ENCODE measurements around the gene RECQL5.

The RECQL5 gene

DNA sequence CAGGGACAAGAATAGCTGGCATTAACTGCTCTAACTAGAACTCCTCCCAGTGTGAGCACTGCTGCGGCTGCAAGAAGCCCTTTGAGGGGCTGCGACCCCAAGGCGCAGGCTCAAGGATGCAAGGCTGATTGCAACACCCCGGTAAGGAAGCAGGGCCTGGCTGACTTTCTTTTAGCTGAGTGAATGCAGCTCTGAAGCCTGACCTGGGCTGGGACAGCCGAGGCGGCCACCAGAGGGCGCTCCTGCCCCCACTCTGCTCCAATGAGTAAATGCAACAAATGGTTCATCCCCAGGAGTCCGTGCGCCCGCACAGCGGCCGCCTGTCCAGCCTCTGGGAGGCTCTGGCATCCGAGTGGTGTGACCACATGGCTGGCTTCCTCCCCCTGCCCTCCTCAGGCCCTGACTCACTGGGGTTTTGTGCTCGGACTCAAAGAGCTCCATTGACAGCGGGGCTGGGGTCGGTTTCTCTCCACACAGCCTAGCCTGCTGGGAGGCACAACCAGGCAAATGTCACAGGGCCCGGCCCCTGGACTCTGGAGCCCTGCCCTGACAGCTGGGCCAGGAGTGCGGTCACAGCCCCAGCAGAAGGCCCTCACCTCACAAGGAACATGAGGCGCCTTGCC is 34.0 kb downstream of the RECQL5 start, which contains the start of gene SMIM5:
Gene SMIM5 (plus strand): TSS at position 572 of the 623 bp plus-strand sequence. CDS start 6,768 bp downstream, outside the sequence.
- peak; percentile 79 to 82 for DNase-seq

DNA sequence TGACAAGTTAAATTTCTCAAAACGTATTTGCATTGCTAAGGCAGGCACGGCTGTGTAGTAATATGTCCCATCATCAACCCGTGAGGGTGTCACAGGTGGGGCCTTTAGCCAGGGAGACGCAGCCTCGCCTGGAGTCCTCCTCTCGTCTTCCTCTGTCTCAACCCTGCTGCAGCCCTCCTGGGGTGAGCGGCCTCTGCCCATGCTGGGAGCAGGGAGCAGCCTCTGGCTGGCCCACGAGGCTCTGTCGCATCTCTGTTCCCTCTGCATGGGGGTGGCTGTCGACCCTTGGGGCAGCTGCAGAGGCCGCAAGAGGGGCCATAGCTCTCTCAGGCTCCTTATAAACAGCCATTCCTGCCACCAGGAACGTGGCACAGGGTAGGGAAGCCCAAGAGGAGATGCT is 34.5 kb downstream of the RECQL5 start:
- DNase-seq = no peak

DNA sequence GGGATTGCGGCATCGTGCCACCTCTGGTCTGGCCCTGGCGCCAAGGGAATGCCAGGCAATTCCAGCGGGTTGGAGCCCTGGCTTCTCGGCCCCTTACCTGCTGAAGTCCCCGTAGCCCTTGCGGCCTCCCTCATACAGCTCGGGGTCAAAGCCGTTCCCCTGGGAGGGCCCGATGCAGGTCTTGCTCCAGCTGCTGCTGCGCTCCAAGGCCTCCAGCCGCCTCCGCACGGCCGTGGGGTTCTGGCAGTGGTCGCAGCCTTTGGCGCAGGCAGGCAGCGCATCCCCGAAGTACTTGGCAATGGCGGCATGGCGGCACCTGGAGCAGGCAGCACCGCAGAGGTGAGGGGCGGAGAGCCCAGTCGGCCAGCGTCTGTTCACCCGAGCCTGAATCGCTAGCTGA is 35.6 kb downstream of the RECQL5 start:
- no peak for DNase-seq

DNA sequence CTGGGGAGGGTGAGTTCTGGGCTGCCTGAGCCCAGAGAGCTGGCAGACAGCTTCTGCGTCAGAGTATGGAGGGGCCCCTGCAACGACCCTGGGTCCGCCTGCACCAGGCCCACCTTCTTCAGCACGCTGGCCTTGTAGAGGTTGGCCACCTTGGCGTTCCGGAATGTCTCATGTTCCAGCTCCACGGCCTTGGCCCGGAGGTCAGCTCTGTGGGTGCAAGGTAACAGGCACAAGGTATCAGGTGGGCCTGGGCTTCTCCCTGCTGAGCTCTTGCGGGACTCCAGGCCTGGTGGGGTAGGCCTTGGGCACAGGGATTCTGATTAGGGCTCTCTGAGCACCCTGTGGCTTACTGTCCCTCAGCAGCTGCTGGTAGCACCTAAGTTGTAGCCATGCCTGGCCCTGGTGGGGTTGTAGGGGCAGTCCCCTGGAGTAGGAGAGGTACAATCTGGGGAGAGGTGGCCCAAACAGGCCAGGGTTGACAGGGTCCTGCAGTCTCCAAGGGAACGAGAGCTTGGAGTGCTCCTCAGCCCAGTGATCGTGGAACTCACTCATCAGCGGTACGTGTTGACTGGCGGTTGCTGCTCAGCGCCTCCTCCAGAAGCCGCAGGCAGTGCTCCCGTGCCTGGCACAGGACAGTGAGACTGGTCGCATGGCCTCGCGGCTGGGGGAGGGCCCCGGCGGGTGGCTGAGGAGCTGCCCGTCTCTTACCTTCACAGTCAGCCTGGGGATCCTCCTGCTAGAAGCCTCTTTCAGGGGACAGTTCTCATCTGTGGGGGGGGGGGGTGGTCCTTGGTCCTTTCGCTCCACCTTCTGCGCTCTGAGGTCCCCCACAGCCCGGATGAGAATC is 36.7 kb downstream of the RECQL5 start:
- DNase-seq = no peak

DNA sequence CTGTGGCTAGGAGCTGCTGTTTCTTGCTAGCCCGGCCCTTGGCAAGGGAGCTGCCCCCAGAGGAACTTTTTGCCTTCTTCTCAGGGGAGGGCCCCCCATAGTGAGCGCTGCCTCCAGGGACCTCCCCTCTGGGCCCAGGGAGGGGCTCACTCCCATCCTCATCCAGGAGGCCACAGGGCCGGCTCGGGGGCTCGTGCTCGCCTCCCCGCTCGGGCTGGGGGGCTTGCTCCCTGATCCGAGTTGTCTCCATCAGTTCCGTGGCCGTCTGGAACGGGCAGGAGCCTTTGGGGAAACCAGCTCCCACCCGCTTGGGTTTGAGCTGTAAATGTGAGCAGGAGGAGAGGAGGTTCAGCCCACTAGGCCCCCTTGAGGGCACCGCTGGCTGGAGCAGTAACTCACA is 37.8 kb downstream of the RECQL5 start:
- no peak for DNase-seq

DNA sequence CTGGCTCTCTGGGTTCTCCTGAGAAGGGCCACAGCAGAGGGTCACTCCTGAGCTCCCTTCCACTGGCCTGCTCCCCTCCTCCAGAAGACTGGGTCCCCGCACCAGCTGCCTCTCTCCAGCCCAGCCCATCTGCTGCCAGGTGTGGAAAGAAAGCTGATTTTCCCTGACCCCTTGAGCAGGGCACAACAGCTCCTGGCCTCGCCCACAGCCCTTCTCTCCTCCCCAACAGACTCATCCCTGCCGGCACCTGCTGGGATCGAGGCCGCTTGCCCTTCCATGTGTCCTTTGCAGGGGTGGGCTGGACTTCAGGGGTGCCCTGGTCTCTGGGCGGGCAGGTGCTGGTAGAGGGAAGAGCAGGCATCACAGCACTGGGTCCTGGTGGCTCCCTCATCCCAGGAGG is 38.5 kb downstream of the RECQL5 start:
- DNase-seq = no peak

DNA sequence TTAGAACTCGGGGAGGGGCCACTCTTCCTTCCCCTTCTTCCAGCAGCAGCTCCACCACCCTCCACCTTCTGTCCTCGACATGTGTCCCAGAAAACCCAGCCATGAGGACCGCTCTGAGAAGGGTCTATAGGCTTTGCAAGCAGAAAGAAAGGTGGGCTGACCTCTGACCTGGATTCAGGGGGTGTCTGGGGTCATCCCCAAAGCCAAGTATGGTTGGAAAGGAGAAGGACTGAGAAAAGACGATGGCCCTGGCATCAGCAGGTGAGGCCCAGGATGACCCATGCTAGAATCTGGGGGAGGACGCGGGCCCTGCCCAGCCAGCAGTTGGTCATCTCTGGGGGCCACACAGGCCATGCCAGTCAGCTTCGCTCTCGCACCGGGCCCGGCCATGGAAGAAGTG is 39.9 kb downstream of the RECQL5 start:
- DNase-seq = no peak

DNA sequence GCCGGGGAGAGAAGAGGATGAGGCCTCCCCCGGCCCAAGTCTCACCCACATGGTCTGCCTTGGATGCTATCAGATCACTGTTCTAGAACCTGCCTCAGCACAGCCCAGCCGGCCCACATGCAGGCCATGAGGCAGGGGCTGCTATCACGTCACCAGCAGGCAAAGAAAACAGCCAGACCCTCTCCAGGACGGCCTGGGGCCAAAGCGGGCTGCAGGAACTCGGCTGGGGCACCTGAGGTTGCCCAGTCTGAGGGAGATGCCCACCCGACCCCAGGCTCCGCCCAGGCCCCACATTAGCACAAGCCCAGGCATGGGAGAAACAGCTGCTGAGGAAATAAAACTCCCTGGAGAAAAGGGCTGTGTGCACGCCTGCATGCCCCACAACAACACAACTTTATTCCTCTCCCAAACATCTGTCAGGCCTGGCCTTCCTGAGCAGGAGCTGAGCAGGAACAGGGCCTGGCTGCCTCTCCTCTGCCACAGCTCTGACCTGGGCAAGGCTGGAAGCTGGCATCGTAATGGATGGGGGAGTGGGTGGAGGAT is 40.4 kb downstream of the RECQL5 start:
- DNase-seq = no peak

DNA sequence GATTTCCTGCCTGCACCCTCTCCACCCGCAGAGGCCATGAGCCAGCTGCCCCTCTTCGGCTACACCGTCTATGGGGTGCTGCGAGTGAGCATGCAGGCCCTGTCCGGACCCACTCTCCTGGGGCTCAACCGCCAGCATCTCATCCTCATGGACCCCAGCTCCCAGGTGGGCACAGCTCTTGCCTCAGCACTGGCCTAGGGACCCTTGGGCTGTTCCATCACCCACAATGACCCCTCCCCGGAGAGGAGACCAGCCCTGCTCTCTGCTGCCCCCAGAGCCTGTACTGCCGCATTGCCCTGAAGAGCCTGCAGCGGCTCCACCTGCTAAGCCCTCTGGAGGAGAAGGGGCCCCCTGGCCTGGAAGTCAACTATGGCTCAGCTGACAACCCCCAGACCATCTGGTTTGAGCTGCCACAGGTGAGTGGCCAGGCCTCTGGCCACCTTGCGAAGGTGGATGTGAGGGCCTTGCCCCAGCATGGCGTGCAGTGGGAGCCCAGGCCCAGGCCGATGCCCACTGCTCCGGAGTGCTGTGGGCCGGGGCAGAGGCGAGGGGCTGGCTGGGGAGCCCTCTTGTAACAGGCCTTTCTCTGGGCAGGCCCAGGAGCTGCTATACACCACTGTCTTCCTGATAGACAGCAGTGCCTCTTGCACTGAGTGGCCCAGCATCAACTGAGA is 41.0 kb downstream of the RECQL5 start:
- no peak for DNase-seq

DNA sequence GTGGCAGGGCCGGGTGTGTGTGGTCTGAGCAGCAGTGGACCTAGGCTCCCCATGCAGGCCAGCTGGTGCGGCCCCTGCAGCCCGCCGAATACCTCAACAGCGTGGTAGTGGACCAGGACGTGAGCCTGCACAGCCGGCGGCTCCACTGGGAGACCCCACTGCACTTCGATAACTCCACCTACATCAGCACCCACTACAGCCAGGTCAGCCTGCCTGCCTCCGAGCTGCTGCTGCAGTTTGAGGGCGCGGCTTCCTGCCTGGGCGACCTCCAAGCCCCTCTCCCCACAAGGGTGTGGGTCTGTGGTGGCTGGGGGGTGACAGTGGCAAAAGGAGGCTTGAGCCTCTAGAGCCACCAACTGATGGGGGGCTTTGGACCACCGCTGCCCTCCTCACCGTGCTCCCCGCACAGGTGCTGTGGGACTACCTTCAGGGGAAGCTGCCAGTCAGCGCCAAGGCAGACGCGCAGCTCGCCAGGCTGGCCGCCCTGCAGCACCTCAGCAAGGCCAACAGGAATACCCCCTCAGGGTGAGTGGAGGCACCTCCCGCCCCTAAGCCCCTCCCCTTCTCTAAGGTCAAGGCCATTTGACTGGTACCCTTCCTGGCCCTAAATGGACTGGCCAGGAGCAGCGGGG is 42.1 kb downstream of the RECQL5 start:
- DNase-seq = no peak

DNA sequence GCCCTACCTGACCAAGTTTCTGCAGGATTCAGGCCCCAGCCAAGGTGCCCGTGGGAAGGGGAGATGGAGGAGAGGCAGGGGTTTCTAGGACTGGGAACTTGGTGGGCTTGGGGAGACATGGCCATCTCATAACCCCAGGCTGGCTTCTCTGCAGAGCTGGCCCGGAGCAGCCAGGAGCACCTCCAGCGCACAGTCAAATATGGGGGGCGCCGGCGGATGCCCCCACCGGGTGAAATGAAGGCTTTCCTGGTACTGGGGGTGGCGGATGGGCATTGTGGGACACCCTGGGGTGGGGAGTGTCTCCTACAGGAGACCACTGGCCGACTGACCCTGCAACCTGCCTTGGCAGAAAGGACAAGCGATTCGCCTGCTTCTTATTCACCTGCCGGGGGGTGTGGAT is 42.9 kb downstream of the RECQL5 start:
- no peak for DNase-seq

DNA sequence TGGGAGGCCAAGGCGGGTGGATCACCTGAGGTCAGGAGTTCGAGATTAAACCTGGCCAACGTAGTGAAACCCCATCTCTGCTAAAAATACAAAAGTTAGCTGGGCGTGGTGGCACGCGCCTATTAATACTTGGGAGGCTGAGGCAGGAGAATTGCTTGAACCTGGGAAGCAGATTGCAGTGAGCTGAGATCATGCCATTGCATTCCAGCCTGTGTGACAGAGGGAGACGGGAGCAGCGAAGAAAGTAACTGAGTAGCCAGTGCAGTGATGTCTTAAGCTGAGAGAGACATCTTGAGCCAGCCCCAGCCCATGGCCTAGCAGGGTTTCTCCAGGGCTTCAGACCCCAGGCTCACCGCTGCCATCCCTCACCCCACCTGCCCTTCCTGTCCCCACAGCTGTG is 43.6 kb downstream of the RECQL5 start:
- DNase-seq = no peak

DNA sequence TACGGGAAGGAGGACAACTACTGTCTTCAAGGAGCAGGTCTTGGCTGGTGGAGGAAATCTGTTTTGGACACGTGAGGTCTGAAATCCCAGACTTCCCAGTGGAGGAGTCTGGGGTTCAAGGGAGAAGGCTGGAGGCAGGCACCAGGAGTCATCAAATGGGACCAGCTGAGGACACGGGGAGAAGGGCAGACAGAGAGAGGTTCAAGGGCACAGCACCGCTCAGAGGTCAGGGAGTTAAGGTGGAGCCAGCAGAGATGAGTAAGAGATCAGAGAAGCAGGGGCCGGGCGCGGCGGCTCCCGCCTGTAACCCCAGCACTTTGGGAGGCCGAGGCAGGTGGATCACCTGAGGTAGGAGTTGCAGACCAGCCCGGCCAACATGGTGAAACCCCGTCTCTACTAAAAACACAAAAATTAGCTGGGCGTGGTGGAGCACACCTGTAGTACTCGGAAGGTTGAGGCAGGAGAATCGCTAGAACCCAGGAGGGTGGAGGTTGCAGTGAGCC is 44.1 kb downstream of the RECQL5 start:
- no peak for DNase-seq

DNA sequence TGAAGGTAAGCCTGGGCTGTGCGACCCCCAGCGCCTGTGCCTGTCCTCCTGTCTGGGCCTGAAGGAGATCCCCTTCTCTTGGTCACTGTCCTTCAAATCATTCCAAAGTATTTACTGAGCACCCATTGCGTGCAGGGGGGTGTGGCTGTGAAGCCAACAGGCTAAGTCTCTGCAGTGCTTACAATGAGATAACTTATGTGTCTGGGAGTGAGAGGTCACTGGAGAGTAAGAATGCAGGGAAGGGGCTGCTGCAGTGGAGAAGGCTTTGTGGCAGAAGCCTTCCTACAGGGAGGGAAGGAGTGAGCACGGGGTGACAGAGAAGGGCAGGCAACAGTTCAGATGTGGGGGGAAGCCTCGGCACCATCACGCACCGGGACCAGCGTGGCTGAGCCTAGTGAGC is 44.9 kb downstream of the RECQL5 start:
- no peak for DNase-seq

DNA sequence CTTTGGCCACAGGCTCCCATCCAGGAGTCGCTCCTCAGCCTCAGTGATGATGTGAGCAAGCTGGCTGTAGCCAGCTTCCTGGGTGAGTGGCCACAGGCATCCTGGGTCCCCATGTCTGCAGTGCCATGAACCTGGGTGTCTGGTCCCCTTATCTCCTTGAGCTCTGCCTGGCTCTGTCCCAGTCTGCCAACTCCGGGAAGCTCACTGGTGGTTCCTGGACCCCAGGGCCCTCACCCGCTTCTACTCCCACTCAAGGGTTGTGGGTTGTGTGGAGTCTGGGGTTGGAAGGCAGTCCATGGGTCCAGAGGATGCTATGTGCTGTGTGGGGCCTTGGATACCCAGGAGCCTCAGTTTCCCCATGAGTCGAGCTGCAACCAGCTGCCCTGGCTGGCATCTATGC is 45.5 kb downstream of the RECQL5 start:
- DNase-seq = no peak

DNA sequence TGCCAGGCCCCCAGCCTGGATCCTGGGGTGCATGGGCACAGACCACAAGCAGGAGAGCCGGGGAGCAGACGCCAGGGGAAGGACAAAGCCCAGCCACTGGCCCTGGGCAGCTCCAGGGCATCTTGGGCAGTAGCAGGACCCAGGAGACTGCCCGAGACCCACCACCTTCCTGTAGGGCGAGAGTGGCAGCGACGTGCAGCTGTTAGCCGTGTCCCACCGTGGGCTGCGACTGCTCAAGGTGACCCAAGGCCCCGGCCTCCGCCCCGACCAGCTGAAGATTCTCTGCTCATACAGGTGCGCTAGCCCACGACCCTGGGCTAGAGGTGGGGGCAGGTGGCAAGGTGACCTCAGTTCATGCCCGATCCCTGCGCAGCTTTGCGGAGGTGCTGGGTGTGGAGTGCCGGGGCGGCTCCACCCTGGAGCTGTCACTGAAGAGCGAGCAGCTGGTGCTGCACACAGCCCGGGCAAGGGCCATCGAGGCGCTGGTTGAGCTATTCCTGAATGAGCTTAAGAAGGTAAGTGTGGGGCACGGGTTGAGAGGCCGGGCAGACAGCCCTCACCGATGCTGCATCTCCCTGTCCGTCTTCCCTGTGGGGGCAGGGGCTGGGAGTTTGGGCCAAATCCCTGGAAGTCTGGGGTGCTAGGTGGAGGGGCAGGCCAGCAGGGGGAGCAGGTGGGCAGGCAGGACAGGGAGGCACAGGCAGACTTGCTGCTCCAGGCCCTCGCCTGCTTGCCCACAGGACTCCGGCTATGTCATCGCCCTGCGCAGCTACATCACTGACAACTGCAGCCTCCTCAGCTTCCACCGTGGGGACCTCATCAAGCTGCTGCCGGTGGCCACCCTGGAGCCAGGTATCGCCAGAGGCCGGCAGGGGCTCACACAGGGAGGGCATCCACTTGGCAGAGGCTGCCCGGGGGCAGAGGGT is 47.2 kb downstream of the RECQL5 start:
- DNase-seq = no peak

DNA sequence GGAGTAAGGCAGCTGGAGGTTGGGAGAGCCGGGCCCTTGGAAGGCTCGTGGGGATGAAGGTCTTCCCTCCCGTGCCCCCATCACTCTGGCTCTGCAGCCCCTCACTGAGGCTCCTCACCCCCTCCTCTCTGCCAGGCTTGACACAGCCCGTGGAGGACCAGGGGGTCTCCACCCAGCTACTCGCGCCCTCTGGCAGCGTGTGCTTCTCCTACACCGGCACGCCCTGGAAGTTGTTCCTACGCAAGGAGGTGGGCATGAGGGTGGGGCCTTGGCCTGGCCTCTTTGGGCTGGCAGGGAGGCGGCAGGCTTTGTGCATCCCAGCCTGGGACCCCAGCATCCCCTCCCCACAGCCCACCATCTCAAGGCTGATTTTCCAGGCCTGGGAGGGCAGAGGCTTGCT is 49.3 kb downstream of the RECQL5 start:
- DNase-seq = no peak

DNA sequence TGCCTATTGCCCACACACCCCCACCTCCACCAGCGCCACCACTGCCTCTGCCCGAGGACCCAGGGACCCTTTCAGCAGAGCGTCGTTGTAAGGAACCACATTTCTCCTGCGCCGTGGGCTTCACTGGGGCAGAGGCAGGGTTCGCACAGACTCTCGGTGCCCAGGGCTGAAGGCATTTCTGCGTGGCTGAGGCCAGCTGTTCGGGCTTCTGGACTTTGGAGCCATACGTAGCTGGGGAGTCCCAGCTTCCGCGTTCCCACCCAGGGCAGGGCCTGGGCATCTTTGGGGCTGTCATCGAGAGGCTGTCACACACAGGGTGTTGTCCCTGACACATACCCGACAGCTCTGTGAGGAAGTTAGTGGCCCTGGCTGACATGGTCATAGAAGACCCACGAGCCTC is 49.7 kb downstream of the RECQL5 start:
- DNase-seq = no peak

DNA sequence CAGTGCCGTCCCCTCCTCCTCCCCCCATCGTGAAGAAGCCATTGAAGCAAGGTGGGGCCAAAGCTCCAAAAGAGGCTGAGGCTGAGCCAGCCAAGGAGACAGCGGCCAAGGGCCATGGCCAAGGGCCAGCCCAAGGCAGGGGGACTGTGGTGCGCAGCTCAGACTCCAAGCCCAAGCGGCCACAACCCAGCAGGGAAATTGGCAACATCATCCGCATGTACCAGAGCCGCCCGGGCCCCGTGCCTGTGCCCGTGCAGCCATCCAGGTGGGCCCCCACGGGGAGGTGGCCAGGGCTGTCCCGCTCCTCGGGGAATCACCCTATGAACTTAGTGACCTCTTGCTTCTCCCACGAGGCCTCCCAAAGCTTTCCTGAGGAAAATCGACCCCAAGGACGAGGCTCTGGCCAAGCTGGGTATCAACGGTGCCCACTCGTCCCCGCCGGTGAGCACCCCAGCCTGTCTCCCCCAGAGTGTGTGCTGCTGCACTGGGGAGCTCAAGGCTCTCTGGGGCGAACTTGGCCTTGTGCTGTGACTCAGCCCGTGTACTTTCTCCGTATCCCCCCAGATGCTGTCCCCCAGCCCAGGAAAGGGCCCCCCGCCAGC is 50.3 kb downstream of the RECQL5 start:
- DNase-seq = no peak

DNA sequence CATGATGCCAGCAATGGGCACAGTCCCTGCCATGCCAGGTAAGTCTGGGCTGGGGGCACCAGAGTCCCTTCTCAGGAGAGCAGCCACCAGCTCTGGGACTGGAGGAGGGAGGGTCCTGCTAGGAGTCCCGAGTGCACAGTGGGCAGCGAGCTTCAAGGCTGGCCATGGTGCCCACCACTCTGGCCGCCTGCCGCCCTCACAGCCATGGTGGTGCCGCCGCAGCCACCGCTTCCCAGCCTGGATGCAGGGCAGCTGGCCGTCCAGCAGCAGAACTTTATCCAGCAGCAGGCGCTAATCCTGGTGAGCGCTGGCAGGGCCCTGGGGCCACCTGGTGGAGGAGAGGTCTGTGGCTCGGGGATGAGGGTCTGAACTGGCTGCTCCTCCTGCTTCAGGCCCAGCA is 51.7 kb downstream of the RECQL5 start:
- DNase-seq = no peak

DNA sequence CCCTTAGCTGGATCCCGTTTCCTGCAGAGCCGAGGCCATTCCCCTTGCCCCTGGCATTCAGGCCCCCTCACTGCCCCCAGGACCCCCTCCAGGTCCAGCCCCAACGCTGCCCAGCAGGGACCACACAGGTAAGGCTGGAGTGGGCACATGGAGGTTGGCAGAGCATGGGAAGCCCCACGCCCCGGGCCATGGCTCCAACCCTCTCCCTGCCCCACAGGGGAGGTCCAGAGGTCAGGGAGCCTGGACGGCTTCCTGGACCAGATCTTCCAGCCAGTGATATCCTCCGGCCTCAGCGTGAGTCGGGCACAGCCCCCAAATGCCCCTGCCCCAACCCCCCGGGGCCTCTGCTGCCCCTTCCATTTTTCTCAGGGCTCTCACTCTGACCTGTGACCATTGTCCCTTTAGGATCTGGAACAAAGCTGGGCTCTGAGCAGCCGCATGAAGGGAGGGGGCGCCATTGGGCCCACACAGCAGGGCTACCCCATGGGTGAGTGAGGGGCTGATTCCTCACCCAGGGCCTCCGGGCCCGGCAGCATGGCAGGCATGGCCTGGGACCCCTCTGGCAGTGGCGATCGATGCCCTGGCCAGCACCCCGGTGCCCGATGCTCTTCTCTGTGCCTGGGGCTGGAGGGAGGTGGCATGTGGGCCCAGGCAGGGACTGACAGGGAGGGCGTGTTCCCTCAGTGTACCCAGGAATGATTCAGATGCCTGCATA is 52.2 kb downstream of the RECQL5 start:
- DNase-seq = no peak

Data from activated CD4-positive, alpha-beta T cell treated with anti-CD3 and anti-CD28 coated beads for 4 hours (primary cell).